Neutrophil (primary cell): ENCODE data around the gene TBC1D14.
A peak's percentile ranks its signal among the peaks of the same experiment; 100 is the strongest.

ENCODE experiments used
- H3K27ac ChIP-seq: fragments of 200-600 bp; sonication (generic); 2 replicates; pipeline ENCODE4 v1.5.1; 2016; ENCODE audit warnings: mild to moderate bottlenecking, moderate library complexity
- H3K27me3 ChIP-seq: fragments of 200-600 bp; sonication (generic); 2 replicates; pipeline ENCODE4 v1.6.0; 2016; ENCODE audit warnings: mild to moderate bottlenecking
- H3K36me3 ChIP-seq: fragments of 200-600 bp; sonication (generic); 2 replicates; pipeline ENCODE4 v1.5.1; 2017
- H3K4me1 ChIP-seq, 2 experiments: fragments of 200-600 bp in 1 of 2; sonication (generic) in 1 of 2; 1 replicate in 1 of 2; 2 replicates in 1 of 2; pipeline versions ENCODE4 v1.5.1 to v1.6.1; 2013 to 2016; ENCODE audit warnings: low read depth in 1 of 2, low read length in 1 of 2, mild to moderate bottlenecking in 1 of 2, moderate library complexity in 1 of 2; ENCODE audit not compliant: control insufficient read depth in 1 of 2, insufficient read depth in 1 of 2
- H3K4me3 ChIP-seq, 2 experiments: fragments of 200-600 bp in 1 of 2; sonication (generic) in 1 of 2; 1 replicate in 1 of 2; 2 replicates in 1 of 2; pipeline ENCODE4 v1.5.1; 2013 to 2016; ENCODE audit warnings: low read depth in 1 of 2, low read length in 1 of 2, mild to moderate bottlenecking in 1 of 2, moderate library complexity in 1 of 2
- H3K9me3 ChIP-seq: fragments of 200-600 bp; sonication (generic); 2 replicates; pipeline ENCODE4 v1.5.1; 2016
- CTCF ChIP-seq: fragments of 200-600 bp; sonication (generic); IDR thresholded peaks from 2 replicates; pipeline ENCODE4 v1.5.1; 2016; ENCODE audit warnings: antibody characterized with exemption

Gene TBC1D14

GRCh38 chr4:6916587-6917460, 7.2 kb downstream of the TBC1D14 start:
- Histone ChIP-seq H3K36me3 (no peaks in the 10 kb centered on the region), H3K9me3 (no peaks in the 10 kb centered on the region), H3K27ac (peak overlapping the region; percentile 98), H3K4me3 (peak overlapping the region; percentile 61 to 66), H3K27me3 (no peaks in the 10 kb centered on the region), H3K4me1 (peaks cover 85 to 89% of the 10 kb centered on the region in 2 experiments)
- TF ChIP-seq CTCF, result peak; percentile 8

- Histone ChIP-seq H3K36me3 (no peaks in the 10 kb centered on the region), H3K4me1 (peaks cover 76 to 84% of the 10 kb centered on the region in 2 experiments), H3K4me3 (peak overlapping the region; percentile 61 to 66), H3K27ac (peak overlapping the region; percentile 98), H3K27me3 (no peaks in the 10 kb centered on the region), H3K9me3 (no peaks in the 10 kb centered on the region)
- TF ChIP-seq CTCF, result peak; percentile 99
Measured at GRCh38 chr4:6917461-6918271, 8.0 kb downstream of the TBC1D14 start.

GRCh38 chr4:6918338-6918737, 8.7 kb downstream of the TBC1D14 start:
- H3K4me1 ChIP-seq, result peaks cover 70 to 78% of the 10 kb centered on the region in 2 experiments
- peak overlapping the region; percentile 61 to 66 for H3K4me3 ChIP-seq
- no peaks in the 10 kb centered on the region for H3K27me3 ChIP-seq
- peaks cover 3% of the 10 kb centered on the region for H3K36me3 ChIP-seq
- H3K9me3 ChIP-seq, result no peaks in the 10 kb centered on the region
- no peak for TF ChIP-seq CTCF
- peak overlapping the region; percentile 98 for H3K27ac ChIP-seq

- Histone ChIP-seq H3K9me3 (no peaks in the 10 kb centered on the region), H3K4me3 (no peak overlapping the region), H3K27me3 (no peaks in the 10 kb centered on the region), H3K36me3 (peaks cover 21% of the 10 kb centered on the region), H3K4me1 (peaks cover 71 to 79% of the 10 kb centered on the region in 2 experiments), H3K27ac (no peak overlapping the region)
- no peak for TF ChIP-seq CTCF
Measured at GRCh38 chr4:6920171-6920570, 10.5 kb downstream of the TBC1D14 start.

- peaks cover 71 to 79% of the 10 kb centered on the region in 2 experiments for H3K4me1 ChIP-seq
Measured at GRCh38 chr4:6923507-6923906, 13.9 kb downstream of the TBC1D14 start.

More at GRCh38 chr4:6923507-6923906, 13.9 kb downstream of the TBC1D14 start:
- no peaks in the 10 kb centered on the region for H3K9me3 ChIP-seq
- H3K4me3 ChIP-seq, result no peak overlapping the region
- peaks cover 27% of the 10 kb centered on the region for H3K36me3 ChIP-seq
- no peak overlapping the region for H3K27ac ChIP-seq
- TF ChIP-seq CTCF, result no peak
- no peaks in the 10 kb centered on the region for H3K27me3 ChIP-seq
